ENCODE results near the gene PLXNA4. TPM values are rescaled to one million over a fixed set of nuclear protein-coding genes. Genes with fewer than 3 reads are reported as not detected.

The PLXNA4 gene
- total RNA-seq, 4 donors from 2014 or later = 0.31 to 0.66 (median 0.43) TPM

DNA sequence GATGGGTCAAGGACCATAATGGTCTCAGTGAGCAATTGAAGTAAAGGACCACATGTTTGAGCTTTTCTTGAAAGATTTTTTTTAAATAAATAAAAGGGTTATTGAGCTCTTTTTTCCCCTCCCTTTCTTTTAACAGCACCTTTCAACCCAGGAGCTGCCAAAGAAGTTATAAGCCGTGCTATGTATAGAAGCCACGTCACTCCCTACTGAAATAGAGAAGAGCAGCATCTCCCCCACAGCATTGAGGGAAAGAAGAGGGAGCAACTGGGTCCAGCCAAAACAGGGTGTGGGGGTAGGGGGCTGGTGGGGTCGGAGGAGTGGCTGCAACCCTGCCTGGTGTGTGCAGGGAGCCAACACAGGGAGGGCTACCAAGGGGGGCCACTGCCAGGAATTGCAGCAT is 227.2 kb downstream of the PLXNA4 start:
- DNase-seq (no peak), ATAC-seq (peak; percentile 56 to 61)
- Histone ChIP-seq H3K9me3 (no peaks in the 10 kb centered on the region), H3K36me3 (no peaks in the 10 kb centered on the region), H3K27me3 (peaks cover 0 to 6% (median 0%) of the 10 kb centered on the region in 3 donors), H3K27ac (no peak overlapping the region), H3K4me3 (no peak overlapping the region), H3K4me1 (peaks cover 0 to 14% of the 10 kb centered on the region in 2 donors)
- intact Hi-C loops (cut with DNase I; ENCODE audit: low total_unique reads) (no loop called here), in situ Hi-C loops (cut with MboI; ENCODE audit: low sequenced_read_pairs in 4 of 4) (no loop called here)
- TF ChIP-seq, protein P1, sequence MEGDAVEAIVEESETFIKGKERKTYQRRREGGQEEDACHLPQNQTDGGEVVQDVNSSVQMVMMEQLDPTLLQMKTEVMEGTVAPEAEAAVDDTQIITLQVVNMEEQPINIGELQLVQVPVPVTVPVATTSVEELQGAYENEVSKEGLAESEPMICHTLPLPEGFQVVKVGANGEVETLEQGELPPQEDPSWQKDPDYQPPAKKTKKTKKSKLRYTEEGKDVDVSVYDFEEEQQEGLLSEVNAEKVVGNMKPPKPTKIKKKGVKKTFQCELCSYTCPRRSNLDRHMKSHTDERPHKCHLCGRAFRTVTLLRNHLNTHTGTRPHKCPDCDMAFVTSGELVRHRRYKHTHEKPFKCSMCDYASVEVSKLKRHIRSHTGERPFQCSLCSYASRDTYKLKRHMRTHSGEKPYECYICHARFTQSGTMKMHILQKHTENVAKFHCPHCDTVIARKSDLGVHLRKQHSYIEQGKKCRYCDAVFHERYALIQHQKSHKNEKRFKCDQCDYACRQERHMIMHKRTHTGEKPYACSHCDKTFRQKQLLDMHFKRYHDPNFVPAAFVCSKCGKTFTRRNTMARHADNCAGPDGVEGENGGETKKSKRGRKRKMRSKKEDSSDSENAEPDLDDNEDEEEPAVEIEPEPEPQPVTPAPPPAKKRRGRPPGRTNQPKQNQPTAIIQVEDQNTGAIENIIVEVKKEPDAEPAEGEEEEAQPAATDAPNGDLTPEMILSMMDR (IDR thresholded peaks at IDR 0.05 in 4 of 5, conservative IDR thresholded peaks at IDR 0.05 in 1 of 5) = no peak
- TF ChIP-seq POLR2A (IDR thresholded peaks at IDR 0.05) = no peak

- TF ChIP-seq, protein P1 (IDR thresholded peaks at IDR 0.05 in 4 of 5, conservative IDR thresholded peaks at IDR 0.05 in 1 of 5) = no peak
- TF ChIP-seq POLR2A (IDR thresholded peaks at IDR 0.05) = no peak
- Histone ChIP-seq H3K27ac (no peak overlapping the region), H3K27me3 (peaks cover 0 to 6% (median 0%) of the 10 kb centered on the region in 3 donors), H3K4me3 (no peak overlapping the region), H3K4me1 (peaks cover 0 to 12% of the 10 kb centered on the region in 2 donors), H3K36me3 (no peaks in the 10 kb centered on the region), H3K9me3 (no peaks in the 10 kb centered on the region)
- ATAC-seq (no peak), DNase-seq (no peak)
- in situ Hi-C loops (cut with MboI; ENCODE audit: low sequenced_read_pairs in 4 of 4) = no loop called here
- intact Hi-C loops (cut with DNase I; ENCODE audit: low total_unique reads) = no loop called here
These were observed 227.9 kb downstream of the PLXNA4 start for GRCh38 chr7:132348341-132348740.

DNA sequence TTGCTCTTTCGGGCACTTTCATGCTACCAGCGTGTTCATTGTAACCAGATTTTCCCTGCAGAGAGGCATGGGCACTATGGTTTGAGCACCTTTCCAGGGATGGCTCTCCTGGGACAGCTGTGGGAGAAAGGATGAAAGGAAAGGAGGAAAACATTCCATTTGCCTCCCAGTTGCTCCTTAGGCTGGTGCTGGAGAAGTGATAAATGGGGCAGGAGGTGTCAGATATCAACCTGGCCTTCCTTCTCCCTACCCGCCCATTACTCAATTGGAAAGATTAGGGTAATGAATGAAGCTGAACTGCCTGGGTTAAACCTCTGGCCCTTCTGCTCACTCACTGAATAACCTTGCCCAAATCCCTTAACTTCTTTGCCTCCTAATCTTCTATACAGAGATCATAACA is 228.4 kb downstream of the PLXNA4 start:
- TF ChIP-seq, protein P1 (IDR thresholded peaks at IDR 0.05 in 4 of 5, conservative IDR thresholded peaks at IDR 0.05 in 1 of 5) = no peak
- no peak for TF ChIP-seq POLR2A (IDR thresholded peaks at IDR 0.05)
- DNase-seq (no peak), ATAC-seq (no peak)
- no peaks in the 10 kb centered on the region for H3K9me3 ChIP-seq
- no peak overlapping the region for H3K27ac ChIP-seq
- no peaks in the 10 kb centered on the region for H3K36me3 ChIP-seq
- intact Hi-C loops (cut with DNase I; ENCODE audit: low total_unique reads) = no loop called here
- H3K27me3 ChIP-seq = peaks cover 0 to 5% (median 0%) of the 10 kb centered on the region in 3 donors
- in situ Hi-C loops (cut with MboI; ENCODE audit: low sequenced_read_pairs in 4 of 4) = no loop called here
- peaks cover 0 to 8% of the 10 kb centered on the region in 2 donors for H3K4me1 ChIP-seq
- H3K4me3 ChIP-seq = no peak overlapping the region

- no peaks in the 10 kb centered on the region for H3K36me3 ChIP-seq
- no peak overlapping the region for H3K4me3 ChIP-seq
- DNase-seq = no peak
- peaks cover 0 to 5% of the 10 kb centered on the region in 2 donors for H3K4me1 ChIP-seq
- no peaks in the 10 kb centered on the region for H3K27me3 ChIP-seq
- TF ChIP-seq POLR2A (IDR thresholded peaks at IDR 0.05) = no peak
- TF ChIP-seq, protein P1 (IDR thresholded peaks at IDR 0.05 in 4 of 5, conservative IDR thresholded peaks at IDR 0.05 in 1 of 5) = no peak
- no peak overlapping the region for H3K27ac ChIP-seq
- intact Hi-C loops (cut with DNase I; ENCODE audit: low total_unique reads) (no loop called here), in situ Hi-C loops (cut with MboI; ENCODE audit: low sequenced_read_pairs in 4 of 4) (no loop called here)
- H3K9me3 ChIP-seq = no peaks in the 10 kb centered on the region
- ATAC-seq = no peak
These were observed 229.1 kb downstream of the PLXNA4 start for GRCh38 chr7:132347123-132347522.

- no peaks in the 10 kb centered on the region for H3K36me3 ChIP-seq
- no peak for DNase-seq
- no peak for ATAC-seq
- no peak overlapping the region for H3K27ac ChIP-seq
- no peaks in the 10 kb centered on the region for H3K27me3 ChIP-seq
- in situ Hi-C loops (cut with MboI; ENCODE audit: low sequenced_read_pairs in 4 of 4) = no loop called here
- TF ChIP-seq, protein P1 (IDR thresholded peaks at IDR 0.05 in 4 of 5, conservative IDR thresholded peaks at IDR 0.05 in 1 of 5) = no peak
- TF ChIP-seq POLR2A (IDR thresholded peaks at IDR 0.05) = no peak
- intact Hi-C loops (cut with DNase I; ENCODE audit: low total_unique reads) = no loop called here
- no peak overlapping the region for H3K4me3 ChIP-seq
- H3K9me3 ChIP-seq = no peaks in the 10 kb centered on the region
- peaks cover 0 to 5% of the 10 kb centered on the region in 2 donors for H3K4me1 ChIP-seq
These were observed 230.6 kb downstream of the PLXNA4 start for GRCh38 chr7:132345543-132346129.
